Measurements from ENCODE around the gene ZP2.
"Not testable (repeated sequence)": the region's sequence is repeated elsewhere in the genome, so short reads cannot be mapped to it uniquely, and the experiment has no call there.

ZP2 gene

DNA sequence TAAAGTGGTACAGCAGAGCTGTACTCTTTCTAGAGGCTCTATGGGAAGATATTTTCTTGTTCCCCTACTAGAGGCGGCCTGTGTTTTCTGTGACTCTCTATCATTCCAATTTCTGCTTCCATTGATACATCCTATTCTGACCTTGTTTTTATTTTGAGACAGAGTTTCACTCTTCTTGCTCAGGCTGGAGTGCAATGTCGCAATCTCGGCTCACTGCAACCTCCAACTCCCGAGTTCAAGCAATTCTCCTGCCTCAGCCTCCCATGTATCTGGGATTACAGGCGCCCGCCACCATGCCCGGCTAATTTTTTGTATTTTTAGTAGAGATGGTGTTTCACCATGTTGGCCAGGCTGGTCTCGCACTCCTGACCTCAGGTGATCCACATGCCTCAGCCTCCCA is 16.0 kb downstream of the ZP2 start:
- not testable (repeated sequence) for H3K4me1 Mint-ChIP-seq (ENCODE audit: low read depth); H3K4me3 Mint-ChIP-seq; H3K36me3 Mint-ChIP-seq (ENCODE audit: low read depth); H3K9me3 Mint-ChIP-seq; H3K27ac Mint-ChIP-seq
- H3K27me3 Mint-ChIP-seq = peaks cover 33% of the 10 kb centered on the region

DNA sequence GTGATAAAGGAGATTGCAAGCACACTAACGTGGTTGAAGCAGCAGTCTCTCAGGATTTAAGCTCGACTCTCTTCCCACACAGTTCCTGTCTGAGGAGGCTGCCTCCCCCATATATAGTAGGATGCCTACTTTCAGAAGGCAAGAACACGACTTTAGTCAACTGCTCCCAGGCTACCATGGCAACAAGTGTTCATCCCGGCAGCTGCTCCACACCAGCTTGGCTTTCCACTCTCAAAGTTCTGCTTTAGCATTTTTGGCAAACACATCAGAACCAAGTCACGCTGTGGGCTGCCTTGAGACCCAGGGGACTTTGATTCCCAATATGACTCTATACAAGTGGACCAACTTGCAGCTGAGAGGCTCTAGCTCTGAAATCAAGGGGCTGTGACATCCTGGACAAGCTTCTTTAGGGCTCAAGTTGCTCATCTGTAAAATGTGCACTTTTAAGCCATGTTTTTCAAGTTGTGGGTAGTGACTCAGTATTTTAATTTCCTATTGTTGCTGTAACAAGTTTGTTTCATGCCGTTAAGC is 16.5 kb downstream of the ZP2 start:
- H3K4me1 Mint-ChIP-seq (ENCODE audit: low read depth) = peaks cover 4% of the 10 kb centered on the region
- no peak overlapping the region for H3K4me3 Mint-ChIP-seq
- peaks cover 33% of the 10 kb centered on the region for H3K27me3 Mint-ChIP-seq
- H3K9me3 Mint-ChIP-seq = peaks cover 4% of the 10 kb centered on the region
- H3K27ac Mint-ChIP-seq = no peak overlapping the region
- H3K36me3 Mint-ChIP-seq (ENCODE audit: low read depth) = no peaks in the 10 kb centered on the region

DNA sequence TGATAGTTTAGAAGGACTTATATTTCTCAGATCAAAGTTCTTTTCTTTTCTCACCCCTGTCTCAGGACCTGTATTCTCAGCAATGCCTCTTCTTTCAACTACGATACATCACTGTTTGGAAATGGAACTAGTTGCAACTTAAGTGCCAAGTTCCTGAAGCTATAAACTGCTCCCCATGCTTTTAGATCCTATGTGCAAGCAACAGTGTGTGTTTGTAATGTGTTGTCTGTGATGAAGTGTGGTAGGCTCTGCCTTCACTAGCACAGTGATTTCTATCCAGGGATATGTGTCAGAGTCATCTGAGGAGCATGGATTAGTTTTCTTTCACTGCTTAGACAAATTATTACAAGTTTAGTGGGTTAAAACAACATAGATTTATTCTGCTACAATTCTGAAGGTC is 18.4 kb downstream of the ZP2 start:
- peaks cover 4% of the 10 kb centered on the region for H3K9me3 Mint-ChIP-seq
- no peak overlapping the region for H3K4me3 Mint-ChIP-seq
- H3K27me3 Mint-ChIP-seq = peaks cover 22% of the 10 kb centered on the region
- H3K36me3 Mint-ChIP-seq (ENCODE audit: low read depth) = no peaks in the 10 kb centered on the region
- H3K27ac Mint-ChIP-seq = no peak overlapping the region
- H3K4me1 Mint-ChIP-seq (ENCODE audit: low read depth) = peaks cover 12% of the 10 kb centered on the region

DNA sequence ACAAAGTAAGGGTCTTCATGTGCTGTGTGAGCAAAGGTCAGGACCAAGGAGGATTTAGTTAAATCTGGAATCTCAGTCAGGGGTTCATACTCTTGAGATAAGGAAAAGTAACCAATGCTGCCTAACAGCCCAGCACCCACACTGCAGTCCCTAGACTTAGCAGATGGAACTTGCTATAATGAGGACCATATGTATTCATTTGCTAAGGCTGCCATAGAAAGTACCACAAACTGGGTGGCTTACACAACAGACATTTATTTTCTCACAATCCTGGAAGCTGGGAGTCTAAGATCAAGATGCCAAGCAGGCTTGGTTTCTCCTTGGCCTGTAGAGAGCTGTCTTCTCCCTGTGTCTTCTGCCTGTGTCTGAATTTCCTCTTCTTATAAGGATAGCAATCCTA is 20.8 kb downstream of the ZP2 start:
- H3K27ac Mint-ChIP-seq = no peak overlapping the region
- H3K36me3 Mint-ChIP-seq (ENCODE audit: low read depth) = no peaks in the 10 kb centered on the region
- peaks cover 4% of the 10 kb centered on the region for H3K9me3 Mint-ChIP-seq
- H3K27me3 Mint-ChIP-seq = peaks cover 18% of the 10 kb centered on the region
- H3K4me1 Mint-ChIP-seq (ENCODE audit: low read depth) = peaks cover 12% of the 10 kb centered on the region
- H3K4me3 Mint-ChIP-seq = no peak overlapping the region

DNA sequence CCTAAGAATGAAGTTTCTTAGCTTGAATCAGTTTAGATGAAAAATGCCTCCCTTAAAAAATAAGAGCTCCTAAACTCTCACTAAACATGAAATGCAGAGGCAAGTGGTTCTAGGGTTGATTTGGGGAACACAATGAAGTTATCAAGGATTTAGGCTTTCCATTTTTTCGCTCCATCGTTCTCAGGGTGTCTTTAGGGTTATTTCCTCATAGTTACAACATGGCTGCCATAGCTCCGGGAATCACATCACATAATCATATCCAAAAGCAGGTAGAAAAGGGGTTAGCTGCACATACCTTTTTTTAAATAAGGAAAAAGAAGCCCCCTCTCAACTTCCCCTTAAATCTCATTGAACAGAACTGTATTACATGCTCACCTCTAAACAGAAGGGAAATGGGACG is 21.4 kb downstream of the ZP2 start:
- Mint-ChIP-seq H3K4me1 (ENCODE audit: low read depth) (peaks cover 16% of the 10 kb centered on the region), H3K36me3 (ENCODE audit: low read depth) (no peaks in the 10 kb centered on the region), H3K9me3 (peaks cover 4% of the 10 kb centered on the region), H3K27me3 (peaks cover 16% of the 10 kb centered on the region), H3K4me3 (no peak overlapping the region), H3K27ac (no peak overlapping the region)

DNA sequence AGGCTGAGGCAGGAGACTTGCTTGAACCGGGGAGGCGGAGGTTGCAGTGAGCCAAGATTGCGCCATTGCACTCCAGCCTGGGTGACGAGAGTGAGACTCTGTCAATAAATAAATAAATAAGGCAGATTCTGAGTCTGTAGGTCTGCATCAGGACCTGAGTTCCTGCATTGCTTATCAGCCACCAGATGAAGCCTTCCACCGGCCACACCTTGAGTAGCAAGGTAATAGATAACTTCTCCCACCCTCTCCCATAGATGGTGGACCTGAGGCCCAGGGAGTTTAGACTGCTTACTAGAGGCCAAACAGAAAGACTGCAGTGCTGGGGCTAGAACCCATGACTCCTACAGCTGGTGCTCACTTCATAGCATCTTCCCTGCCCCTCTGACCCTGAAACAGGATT is 22.1 kb downstream of the ZP2 start:
- Mint-ChIP-seq H3K9me3 (peaks cover 8% of the 10 kb centered on the region), H3K27me3 (peaks cover 9% of the 10 kb centered on the region), H3K4me1 (ENCODE audit: low read depth) (peaks cover 19% of the 10 kb centered on the region), H3K27ac (no peak overlapping the region), H3K4me3 (no peak overlapping the region), H3K36me3 (ENCODE audit: low read depth) (peaks cover 5% of the 10 kb centered on the region)

DNA sequence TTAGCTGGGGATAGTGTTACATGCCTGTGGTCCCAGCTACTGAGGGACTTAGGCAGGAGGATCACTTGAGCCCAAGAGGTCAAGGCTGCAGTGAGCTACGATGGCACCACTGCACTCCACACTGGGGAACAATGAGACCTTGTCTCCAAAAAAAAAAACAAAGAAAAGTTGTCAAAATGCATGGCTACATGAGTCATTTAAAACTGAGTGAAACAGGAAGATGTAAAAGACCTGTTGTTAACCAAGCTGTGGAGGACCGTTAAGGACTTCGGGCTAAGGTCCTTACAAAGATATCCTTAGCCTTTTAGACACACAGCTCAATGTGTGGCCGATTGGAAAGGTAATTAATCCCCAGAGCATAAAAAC is 25.1 kb downstream of the ZP2 start:
- H3K27ac Mint-ChIP-seq = no peak overlapping the region
- H3K9me3 Mint-ChIP-seq = peaks cover 13% of the 10 kb centered on the region
- peaks cover 31% of the 10 kb centered on the region for H3K36me3 Mint-ChIP-seq (ENCODE audit: low read depth)
- peaks cover 21% of the 10 kb centered on the region for H3K4me1 Mint-ChIP-seq (ENCODE audit: low read depth)
- peaks cover 1% of the 10 kb centered on the region for H3K27me3 Mint-ChIP-seq
- H3K4me3 Mint-ChIP-seq = no peak overlapping the region

DNA sequence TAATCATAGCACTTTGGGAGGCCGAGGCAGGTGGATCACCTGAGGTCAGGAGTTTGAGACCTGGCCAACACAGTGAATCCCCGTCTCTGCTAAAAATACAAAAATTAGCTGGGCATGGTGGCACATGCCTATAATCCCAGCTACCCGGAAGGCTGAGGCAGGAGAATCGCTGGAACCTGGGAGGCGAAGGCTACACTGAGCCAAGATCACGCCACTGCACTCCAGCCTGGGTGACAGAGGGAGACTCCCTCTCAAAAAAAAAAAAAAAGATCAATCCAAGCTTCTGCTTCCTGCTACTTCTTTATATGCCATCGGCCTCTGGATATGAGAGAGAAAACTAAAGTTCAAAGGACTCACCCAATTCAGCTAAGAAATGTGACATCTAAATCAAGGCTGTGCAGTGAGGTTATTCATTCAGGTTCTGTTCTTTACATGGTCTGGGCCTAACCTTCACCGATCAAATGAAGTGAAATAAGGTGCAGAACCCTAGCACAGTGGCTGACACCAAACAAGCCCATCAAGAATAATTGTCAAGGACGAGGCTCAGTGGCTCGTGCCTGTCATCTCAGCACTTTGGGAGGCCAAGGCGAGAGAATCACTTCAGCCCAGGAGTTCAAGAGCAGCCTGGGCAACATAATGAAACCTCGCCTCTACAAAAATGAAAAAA is 25.6 kb downstream of the ZP2 start:
- no peak overlapping the region for H3K27ac Mint-ChIP-seq
- H3K4me3 Mint-ChIP-seq = no peak overlapping the region
- H3K9me3 Mint-ChIP-seq = peaks cover 13% of the 10 kb centered on the region
- peaks cover 21% of the 10 kb centered on the region for H3K4me1 Mint-ChIP-seq (ENCODE audit: low read depth)
- H3K27me3 Mint-ChIP-seq = no peaks in the 10 kb centered on the region
- H3K36me3 Mint-ChIP-seq (ENCODE audit: low read depth) = peaks cover 37% of the 10 kb centered on the region

DNA sequence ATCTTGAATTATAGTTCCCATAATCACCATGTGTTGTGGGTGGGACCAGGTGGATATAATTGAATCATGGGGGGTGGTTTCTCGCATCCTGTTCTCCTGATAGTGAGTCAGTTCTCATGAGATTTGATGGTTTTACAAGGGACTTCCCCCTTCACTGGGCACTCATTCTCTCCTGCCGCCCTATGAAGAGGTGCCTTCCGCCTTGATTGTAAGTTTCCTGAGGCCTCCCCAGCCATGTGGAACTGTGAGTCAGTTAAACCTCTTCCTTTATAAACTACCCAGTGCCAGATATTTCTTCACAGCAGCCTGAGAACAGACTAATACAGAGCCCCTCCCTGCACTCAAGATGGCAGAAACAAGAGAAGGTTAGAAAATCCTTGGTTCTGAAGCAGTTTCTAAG is 26.5 kb downstream of the ZP2 start:
- H3K9me3 Mint-ChIP-seq = peaks cover 9% of the 10 kb centered on the region
- peaks cover 42% of the 10 kb centered on the region for H3K36me3 Mint-ChIP-seq (ENCODE audit: low read depth)
- peak overlapping the region; percentile 75 for H3K27ac Mint-ChIP-seq
- peaks cover 21% of the 10 kb centered on the region for H3K4me1 Mint-ChIP-seq (ENCODE audit: low read depth)
- H3K4me3 Mint-ChIP-seq = no peak overlapping the region
- H3K27me3 Mint-ChIP-seq = no peaks in the 10 kb centered on the region

DNA sequence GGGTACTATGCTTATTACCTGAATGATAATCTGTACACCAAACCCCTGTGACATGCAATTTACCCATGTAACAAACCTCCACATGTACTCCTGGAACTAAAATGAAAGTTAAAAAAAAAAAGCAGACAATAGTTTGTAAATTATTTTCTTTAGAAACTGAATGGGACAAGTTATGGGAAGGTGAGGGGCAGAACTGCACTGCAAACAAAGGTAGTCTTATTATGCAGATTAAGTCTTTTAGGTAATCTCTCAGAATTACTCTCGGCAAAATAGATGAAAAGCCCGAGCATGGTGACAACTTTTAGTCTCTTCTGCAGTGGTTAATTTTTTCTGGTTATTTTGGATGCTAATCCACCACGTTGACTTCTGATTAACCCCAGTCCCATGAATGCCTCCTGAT is 27.4 kb downstream of the ZP2 start:
- Mint-ChIP-seq H3K27me3 (no peaks in the 10 kb centered on the region), H3K4me3 (no peak overlapping the region), H3K27ac (no peak overlapping the region), H3K4me1 (ENCODE audit: low read depth) (peaks cover 21% of the 10 kb centered on the region), H3K36me3 (ENCODE audit: low read depth) (peaks cover 48% of the 10 kb centered on the region), H3K9me3 (peaks cover 9% of the 10 kb centered on the region)

DNA sequence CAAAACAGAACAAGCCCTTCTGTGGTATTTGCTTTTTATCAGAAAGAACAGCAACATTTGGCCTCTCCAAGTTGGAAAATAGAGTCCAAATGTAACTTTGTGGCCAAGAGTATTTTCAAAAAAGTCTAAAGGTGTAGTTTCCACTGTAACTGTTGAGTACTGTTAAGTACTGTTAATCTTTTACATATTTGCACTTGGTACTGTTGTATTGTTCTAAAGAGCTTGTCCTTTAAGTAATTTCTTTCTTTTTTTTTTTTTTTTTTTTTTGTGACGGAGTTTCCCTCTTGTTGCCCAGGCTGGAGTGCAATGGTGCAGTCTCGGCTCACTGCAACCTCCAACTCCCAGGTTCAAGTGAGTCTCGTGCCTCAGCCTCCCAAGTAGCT is 31.4 kb downstream of the ZP2 start:
- Mint-ChIP-seq H3K27ac (no peak overlapping the region), H3K27me3 (no peaks in the 10 kb centered on the region), H3K9me3 (peaks cover 9% of the 10 kb centered on the region), H3K36me3 (ENCODE audit: low read depth) (peaks cover 69% of the 10 kb centered on the region), H3K4me3 (no peak overlapping the region), H3K4me1 (ENCODE audit: low read depth) (peaks cover 8% of the 10 kb centered on the region)

DNA sequence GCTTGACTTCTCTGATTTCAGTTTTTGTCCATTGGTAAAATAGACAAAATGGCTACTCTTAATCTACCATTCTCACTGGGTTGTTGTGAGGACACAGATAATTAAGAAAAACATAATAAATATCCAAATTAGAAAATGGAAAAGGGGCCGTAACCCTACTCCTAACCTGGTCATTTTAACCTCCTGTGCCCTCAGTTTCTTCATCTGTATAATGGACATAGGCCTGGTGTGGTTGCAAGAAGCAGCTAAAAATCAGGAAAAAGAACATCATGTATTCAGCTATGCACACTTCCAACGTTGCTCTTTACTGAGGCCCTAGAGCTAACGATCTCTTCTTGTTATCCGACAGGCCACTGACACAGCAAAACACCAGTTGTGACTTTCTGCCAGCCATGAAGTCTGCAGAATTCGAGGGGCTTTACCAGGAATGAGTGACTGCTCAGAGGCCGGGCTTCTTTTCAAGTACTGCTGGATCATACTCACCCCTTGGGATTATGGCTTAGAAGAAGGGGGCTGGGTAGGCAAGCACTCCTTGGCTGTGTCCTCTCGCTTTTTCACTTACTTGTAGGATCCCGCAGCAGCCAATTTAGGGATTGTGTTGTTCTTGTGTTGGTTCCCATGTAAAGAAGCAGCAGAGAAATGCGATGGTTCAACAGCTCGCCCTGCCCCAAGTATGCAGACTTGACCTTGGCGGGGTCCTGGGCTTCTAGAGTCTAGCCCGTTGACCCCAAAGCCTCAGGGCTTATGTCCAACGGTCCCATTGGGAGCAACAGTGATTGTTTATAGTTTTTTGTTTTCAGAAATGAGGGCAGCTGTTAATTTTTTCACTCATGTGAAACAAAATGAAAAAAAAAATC is 32.0 kb downstream of the ZP2 start:
- Mint-ChIP-seq H3K4me3 (no peak overlapping the region), H3K36me3 (ENCODE audit: low read depth) (peaks cover 71% of the 10 kb centered on the region), H3K27me3 (no peaks in the 10 kb centered on the region), H3K4me1 (ENCODE audit: low read depth) (peaks cover 2% of the 10 kb centered on the region), H3K27ac (no peak overlapping the region), H3K9me3 (peaks cover 6% of the 10 kb centered on the region)

DNA sequence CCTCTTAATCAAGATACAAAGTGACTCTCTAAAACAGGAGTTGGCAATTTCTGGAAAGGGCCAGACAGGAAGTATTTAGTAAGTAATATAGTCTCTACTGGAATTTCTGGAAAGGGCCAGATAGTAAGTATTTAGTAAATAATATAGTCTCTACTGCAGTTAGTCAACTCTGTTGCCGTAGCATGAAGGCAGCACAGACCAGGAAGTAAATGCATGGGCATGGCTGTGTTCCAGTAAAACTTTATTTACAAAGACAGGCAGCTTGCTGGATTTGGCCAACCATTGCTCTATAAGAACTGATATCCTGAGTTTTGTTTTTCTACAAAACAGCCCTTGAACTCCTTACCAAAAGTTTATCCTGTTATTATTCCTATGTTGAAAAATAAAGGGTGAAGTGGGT is 36.0 kb downstream of the ZP2 start:
- H3K9me3 Mint-ChIP-seq = no peaks in the 10 kb centered on the region
- peaks cover 61% of the 10 kb centered on the region for H3K36me3 Mint-ChIP-seq (ENCODE audit: low read depth)
- no peak overlapping the region for H3K4me3 Mint-ChIP-seq

DNA sequence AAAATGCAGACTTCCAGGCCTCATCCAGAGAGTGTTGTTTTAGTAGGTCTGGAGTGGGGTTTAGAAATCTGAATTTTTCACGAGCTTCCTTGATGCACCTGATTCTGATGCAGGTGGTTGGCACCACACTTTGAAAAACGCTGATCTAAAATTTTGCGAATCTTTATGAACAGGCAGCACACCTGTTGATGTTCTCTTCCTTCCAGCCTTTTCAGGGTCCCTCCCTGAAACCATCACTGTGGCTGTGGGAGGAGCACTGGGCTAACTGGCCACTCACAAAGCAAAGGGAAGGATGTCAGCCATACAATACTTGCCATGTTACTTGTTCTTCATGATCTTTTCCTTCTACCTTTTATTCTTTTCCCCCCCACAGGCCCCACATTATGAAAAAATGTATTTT is 38.7 kb downstream of the ZP2 start:
- H3K27me3 Mint-ChIP-seq = no peaks in the 10 kb centered on the region
- no peak overlapping the region for H3K27ac Mint-ChIP-seq
- H3K4me3 Mint-ChIP-seq = no peak overlapping the region
- no peaks in the 10 kb centered on the region for H3K9me3 Mint-ChIP-seq
- peaks cover 43% of the 10 kb centered on the region for H3K36me3 Mint-ChIP-seq (ENCODE audit: low read depth)
- H3K4me1 Mint-ChIP-seq (ENCODE audit: low read depth) = no peaks in the 10 kb centered on the region

More for the DNA sequence above, 36.0 kb downstream of the ZP2 start:
- Mint-ChIP-seq H3K4me1 (ENCODE audit: low read depth) (no peaks in the 10 kb centered on the region), H3K27me3 (no peaks in the 10 kb centered on the region), H3K27ac (no peak overlapping the region)

DNA sequence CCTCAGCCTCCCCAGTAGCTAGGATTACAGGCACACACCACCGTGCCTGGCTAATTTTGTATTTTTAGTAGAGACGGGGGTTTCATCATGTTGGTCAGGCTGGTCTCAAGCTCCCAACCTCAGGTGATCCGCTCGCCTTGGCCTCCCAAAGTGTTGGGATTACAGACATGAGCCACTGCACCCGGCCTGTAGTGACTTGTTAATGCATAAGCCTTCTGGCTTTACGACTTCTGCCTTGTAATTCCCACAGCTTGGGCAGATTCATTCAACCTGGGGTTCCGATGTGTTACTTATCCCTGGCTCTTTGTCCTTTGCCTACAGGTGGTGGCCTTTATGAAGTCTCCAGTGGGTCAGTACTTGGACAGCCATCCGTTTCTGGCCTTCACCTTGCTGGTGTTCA is 41.3 kb downstream of the ZP2 start:
- H3K27me3 Mint-ChIP-seq; H3K4me1 Mint-ChIP-seq (ENCODE audit: low read depth); H3K9me3 Mint-ChIP-seq; H3K27ac Mint-ChIP-seq; H3K4me3 Mint-ChIP-seq: not testable (repeated sequence)
- peaks cover 41% of the 10 kb centered on the region for H3K36me3 Mint-ChIP-seq (ENCODE audit: low read depth)

All from stimulated activated naive CD8-positive, alpha-beta T cell treated with anti-CD3 and anti-CD28 coated beads, Interleukin-15, Interleukin-2, amounts not matched to agents 100 ng/mL and 50 ng/mL, for 24 hours (primary cell).